H1 (cell line): ENCODE results near the gene UBAC1. TPM values are rescaled to one million over a fixed set of nuclear protein-coding genes. Genes with fewer than 3 reads are reported as not detected.

Source experiments
- CTCF ChIA-PET: fragments of 300-600 bp; sonication (Branson Sonifier 250); formaldehyde crosslinking; loops from one replicate; lab custom pipeline; 2021; ENCODE audit not compliant: partially characterized antibody; lab: Charles Lee
- POLR2A ChIA-PET: fragments of 300-600 bp; sonication (Branson Sonifier 250); formaldehyde crosslinking; loops from one replicate; lab custom pipeline; 2021; ENCODE audit warnings: inconsistent platforms; ENCODE audit not compliant: partially characterized antibody; lab: Charles Lee
- DNase-seq, 2 experiments: peaks; one replicate each; pipeline versions ENCODE4 v3.0.0 to v3.0.0-alpha.2; 2010 to 2022; ENCODE audit warnings: low spot score in 2 of 2, low read depth in 1 of 2, mixed read lengths in 1 of 2
- FAIRE-seq: peaks from 2 replicates; lab custom pipeline; 2011; peaks lifted over from hg19 to GRCh38; lab: Jason Lieb, UNC
- H2AFZ ChIP-seq: 2 replicates; pipeline ENCODE4 v1.8.1; 2012; ENCODE audit warnings: low read length, inconsistent platforms
- H2AK5ac ChIP-seq: 2 replicates; pipeline ENCODE4 v1.6.1; 2013; ENCODE audit warnings: low read depth, low read length
- H2BK120ac ChIP-seq: replicated peaks from 2 replicates; pipeline ENCODE3; 2013; ENCODE audit warnings: low read depth, low read length, inconsistent platforms
- H2BK12ac ChIP-seq: 2 replicates; pipeline ENCODE4 v1.6.1; 2013; ENCODE audit warnings: low read depth, low read length
- H2BK15ac ChIP-seq: 2 replicates; pipeline ENCODE4 v1.6.1; 2013; ENCODE audit warnings: low read length
- H2BK20ac ChIP-seq: 2 replicates; pipeline ENCODE4 v1.6.1; 2013; ENCODE audit warnings: low read length
- H2BK5ac ChIP-seq: 2 replicates; pipeline ENCODE4 v1.6.1; 2013; ENCODE audit warnings: low read depth, low read length
- H3K14ac ChIP-seq: 2 replicates; pipeline ENCODE4 v1.6.1; 2013; ENCODE audit warnings: inconsistent platforms; ENCODE audit not compliant: insufficient read length
- H3K18ac ChIP-seq: 2 replicates; pipeline ENCODE4 v1.6.1; 2013; ENCODE audit warnings: low read length; ENCODE audit errors: extremely low read depth
- H3K23ac ChIP-seq: 2 replicates; pipeline ENCODE4 v1.6.1; 2013; ENCODE audit warnings: inconsistent platforms; ENCODE audit not compliant: insufficient read length
- H3K23me2 ChIP-seq: 2 replicates; pipeline ENCODE4 v1.6.1; 2013; ENCODE audit warnings: low read depth, low read length
- H3K27ac ChIP-seq: 2 replicates; pipeline ENCODE4 v1.6.1; 2011; ENCODE audit warnings: low read depth, low read length, inconsistent platforms
- H3K27me3 ChIP-seq, 4 experiments: replicated peaks in 1 of 4; 1 replicate in 1 of 4; 2 replicates in 3 of 4; pipeline versions ENCODE4 v1.6.1 to v1.8.1; 2011 to 2013; ENCODE audit warnings: low read length in 3 of 4, mild to moderate bottlenecking in 3 of 4, inconsistent platforms in 2 of 4, mixed read lengths in 2 of 4, moderate library complexity in 1 of 4; ENCODE audit not compliant: control insufficient read depth in 3 of 4, insufficient read depth in 3 of 4; ENCODE audit errors: extremely low read depth in 1 of 4
- H3K36me3 ChIP-seq, 4 experiments: 2 replicates each; pipeline versions ENCODE4 v1.6.1 to v1.8.1; 2011 to 2013; ENCODE audit warnings: mild to moderate bottlenecking in 4 of 4, low read length in 3 of 4, moderate library complexity in 2 of 4, control low read depth in 1 of 4, inconsistent platforms in 1 of 4; ENCODE audit not compliant: insufficient read depth in 4 of 4, control insufficient read depth in 2 of 4
- H3K4ac ChIP-seq: replicated peaks from 2 replicates; pipeline ENCODE3; 2013; ENCODE audit warnings: low read length, low read depth, mixed read lengths, inconsistent platforms; ENCODE audit not compliant: insufficient read length
- H3K4me1 ChIP-seq, 4 experiments: replicated peaks in 1 of 4; 1 replicate in 1 of 4; 2 replicates in 3 of 4; pipeline versions ENCODE4 v1.6.1 to v1.8.1; 2011 to 2013; ENCODE audit warnings: low read length in 3 of 4, inconsistent platforms in 2 of 4, mixed read lengths in 1 of 4; ENCODE audit not compliant: insufficient read depth in 4 of 4, control insufficient read depth in 3 of 4
- H3K4me2 ChIP-seq, 2 experiments: 2 replicates each; pipeline versions ENCODE4 v1.6.1 to v1.8.1; 2011 to 2013; ENCODE audit warnings: low read depth in 2 of 2, low read length in 2 of 2, control low read depth in 1 of 2, inconsistent platforms in 1 of 2, mild to moderate bottlenecking in 1 of 2; ENCODE audit not compliant: insufficient read depth in 1 of 2
- H3K4me3 ChIP-seq, 4 experiments: fragments of 200-600, 300-600 bp in 1 of 4; sonication (generic), shearing (Covaris generic), sonication (Bioruptor Twin) in 1 of 4; 2 replicates each; pipeline versions ENCODE4 v1.5.1 to v1.8.1; 2011 to 2016; ENCODE audit warnings: low read length in 4 of 4, low read depth in 3 of 4, control low read depth in 2 of 4, inconsistent platforms in 2 of 4, mild to moderate bottlenecking in 2 of 4, mixed read lengths in 1 of 4, moderate library complexity in 1 of 4; ENCODE audit not compliant: insufficient read depth in 2 of 4; ENCODE audit errors: extremely low read depth in 1 of 4
- H3K56ac ChIP-seq: replicated peaks from 2 replicates; pipeline ENCODE3; 2013; ENCODE audit warnings: low read depth, mild to moderate bottlenecking, mixed read lengths, low read length, inconsistent platforms; ENCODE audit not compliant: insufficient read length
- H3K79me1 ChIP-seq: 2 replicates; pipeline ENCODE4 v1.6.1; 2013; ENCODE audit warnings: low read depth, low read length, control low read depth
- H3K79me2 ChIP-seq, 2 experiments: 2 replicates each; pipeline versions ENCODE4 v1.6.1 to v1.8.1; 2012 to 2013; ENCODE audit warnings: low read length in 2 of 2, mild to moderate bottlenecking in 2 of 2, inconsistent platforms in 1 of 2; ENCODE audit not compliant: insufficient read depth in 2 of 2, control insufficient read depth in 1 of 2
- H3K9ac ChIP-seq, 4 experiments: replicated peaks in 1 of 4; 1 replicate in 1 of 4; 2 replicates in 3 of 4; pipeline versions ENCODE4 v1.6.1 to v1.8.1; 2011 to 2013; ENCODE audit warnings: low read depth in 3 of 4, low read length in 3 of 4, control low read depth in 2 of 4, mild to moderate bottlenecking in 2 of 4, moderate library complexity in 2 of 4, inconsistent platforms in 1 of 4; ENCODE audit errors: extremely low read depth in 1 of 4
- H3K9me3 ChIP-seq, 2 experiments: 2 replicates each; pipeline versions ENCODE4 v1.6.1 to v1.8.1; 2012 to 2013; ENCODE audit warnings: mild to moderate bottlenecking in 2 of 2, moderate library complexity in 2 of 2, control low read depth in 1 of 2, inconsistent platforms in 1 of 2, low read depth in 1 of 2, low read length in 1 of 2, mixed read lengths in 1 of 2; ENCODE audit not compliant: insufficient read depth in 2 of 2
- H4K20me1 ChIP-seq, 2 experiments: replicated peaks in 1 of 2; 2 replicates each; pipeline versions ENCODE3 to v1.8.1; 2011 to 2013; ENCODE audit warnings: inconsistent platforms in 2 of 2, low read length in 2 of 2, mild to moderate bottlenecking in 1 of 2; ENCODE audit not compliant: insufficient read depth in 2 of 2, control insufficient read depth in 1 of 2
- H4K5ac ChIP-seq: 2 replicates; pipeline ENCODE4 v1.6.1; 2013; ENCODE audit warnings: low read length, low read depth, mixed read lengths, inconsistent platforms; ENCODE audit not compliant: insufficient read length
- H4K8ac ChIP-seq: 2 replicates; pipeline ENCODE4 v1.8.0; 2013; ENCODE audit warnings: mild to moderate bottlenecking, moderate library complexity, low read length, inconsistent platforms; ENCODE audit not compliant: insufficient read depth; ENCODE audit errors: extremely low read depth
- H4K91ac ChIP-seq: replicated peaks from 2 replicates; pipeline ENCODE3; 2013; ENCODE audit warnings: low read length, mixed read lengths, inconsistent platforms; ENCODE audit not compliant: insufficient read length
- FOSL1 ChIP-seq: IDR thresholded peaks from 2 replicates; pipeline ENCODE4 v1.6.1; 2011; ENCODE audit warnings: mild to moderate bottlenecking, low read depth, low read length, moderate library complexity; ENCODE audit not compliant: insufficient read depth
- GABPA ChIP-seq: IDR thresholded peaks from 2 replicates; pipeline ENCODE4 v1.6.1; 2011; ENCODE audit warnings: mild to moderate bottlenecking, low read length, moderate library complexity, borderline replicate concordance; ENCODE audit not compliant: insufficient read depth
- MAX ChIP-seq: IDR thresholded peaks from 2 replicates; pipeline ENCODE4 v1.6.1; 2012; ENCODE audit warnings: inconsistent platforms
- POLR2A ChIP-seq, 2 experiments: IDR thresholded peaks; 1 replicate in 1 of 2; 2 replicates in 1 of 2; pipeline ENCODE4 v1.6.1; 2011; ENCODE audit warnings: low read depth in 2 of 2, low read length in 2 of 2, mild to moderate bottlenecking in 2 of 2; ENCODE audit errors: control extremely low read depth in 1 of 2
- POLR2AphosphoS5 ChIP-seq: IDR thresholded peaks from 2 replicates; pipeline ENCODE4 v1.6.1; 2011; ENCODE audit warnings: low read depth, low read length
- SP1 ChIP-seq: IDR thresholded peaks from 2 replicates; pipeline ENCODE4 v1.6.1; 2011; ENCODE audit warnings: low read depth, low read length
- WGBS, 2 experiments: shearing (Covaris generic) in 1 of 2; methylation state at CpG; one replicate each; pipeline versions ENCODE4 v1.1.6 to v1.1.7; 2013 to 2015; ENCODE audit warnings: low lambda C conversion rate in 2 of 2, mixed read lengths in 2 of 2, inconsistent platforms in 1 of 2, low coverage in 1 of 2, missing lambda C conversion rate in 1 of 2; ENCODE audit not compliant: insufficient replicate concordance in 2 of 2, insufficient coverage in 1 of 2, insufficient read length in 1 of 2; ENCODE audit errors: extremely low coverage in 1 of 2, missing lambda C conversion rate in 1 of 2; 5-methylcytosine and 5-hydroxymethylcytosine counted together
- polyA plus RNA-seq, 7 experiments: library from polyadenylated mRNA; depleted of rRNA in 3 of 7; stranded (reverse) in 5 of 7; unstranded in 2 of 7; fragments of >200 nt in 5 of 7; fragments of 200-250 nt in 2 of 7; gene quantifications; 1 replicate in 5 of 7; 2 replicates in 1 of 7; 4 replicates in 1 of 7; pipeline versions ENCODE4 v1.2.1 to v1.2.3, GENCODE V29; 2011 to 2013; ENCODE audit warnings: missing spikeins in 2 of 7, mixed read lengths in 2 of 7
- total RNA-seq: library from RNA; stranded (reverse); fragmentation: NEBNext Ultra II Directional; extraction: Animal tissue kit (Norgen Biotek cat#: 25700); gene quantifications from 2 replicates; pipeline ENCODE4 v1.2.1, GENCODE V29; 2021

The UBAC1 gene
- total and polyA plus RNA-seq, 2 of the 8 experiments (the other 6 are each of a cell fraction or from before 2014, with no cell fraction given), result 59.3 to 85.2 TPM

DNA sequence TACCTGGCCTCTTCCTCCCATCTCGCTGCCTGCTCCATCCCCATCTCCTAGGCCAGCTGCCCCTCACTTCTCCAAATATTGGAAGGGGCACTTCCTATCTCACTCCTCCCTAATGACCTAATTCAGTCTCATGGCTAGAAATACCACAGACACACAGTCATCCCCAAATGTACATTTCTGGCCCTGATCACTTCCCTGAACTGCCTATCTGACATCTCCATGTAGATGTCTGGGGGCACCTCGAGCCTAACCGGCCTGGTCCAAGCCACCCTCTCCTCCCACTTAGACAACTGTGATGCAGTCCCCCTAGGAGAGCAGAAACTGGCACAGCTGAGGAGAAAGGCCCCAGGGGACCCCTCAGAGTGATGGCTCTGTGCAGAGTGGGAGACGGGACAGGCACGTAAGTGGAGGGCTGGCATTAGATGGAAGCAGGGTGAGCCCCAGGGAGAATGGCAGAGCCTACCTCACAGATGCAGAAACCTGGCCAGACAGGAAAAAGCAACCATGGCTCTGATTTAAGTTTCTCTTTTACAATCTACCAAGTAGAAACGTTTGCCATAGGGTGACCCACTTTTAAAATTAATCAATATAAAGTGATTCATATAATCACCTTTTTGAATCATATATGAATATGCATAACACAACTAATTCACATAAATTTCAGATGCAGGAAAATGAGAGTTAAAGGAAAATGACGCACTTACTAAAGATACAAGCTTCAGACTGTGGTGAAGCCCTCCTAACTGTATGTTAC, 75.9 kb downstream of the UBAC1 start:
- no peaks in the 10 kb centered on the region; a peak in 1 of 8 replicates for H3K36me3 ChIP-seq
- peaks cover 69 to 74% of the 10 kb centered on the region in 2 experiments for H4K20me1 ChIP-seq
- no peak overlapping the region for H4K5ac ChIP-seq
- H2BK15ac ChIP-seq, result no peak overlapping the region
- H3K27me3 ChIP-seq, result no peaks in the 10 kb centered on the region
- no peak overlapping the region for H3K9ac ChIP-seq
- no peak for TF ChIP-seq FOSL1
- no peak for TF ChIP-seq MAX
- TF ChIP-seq GABPA, result no peak
- no peak for TF ChIP-seq POLR2AphosphoS5
- no peak for TF ChIP-seq SP1
- TF ChIP-seq POLR2A (IDR thresholded peaks at IDR 0.05; ENCODE audit: control extremely low read depth in 1 of 2, low read depth in 2 of 2, low read length in 2 of 2), result no peak
- no peak for FAIRE-seq
- H3K9me3 ChIP-seq, result no peaks in the 10 kb centered on the region
- H3K18ac ChIP-seq, result no peak overlapping the region; the same call in 1 of the 2 replicates
- no peak overlapping the region for H3K23ac ChIP-seq
- no peak overlapping the region for H4K91ac ChIP-seq
- WGBS, 2 experiments, result 85% methylated on average over 7 of the region's 7 CpGs; no CpG with 5 or more reads in 1 of the 2 experiments
- no peak overlapping the region for H3K4me2 ChIP-seq
- no peak overlapping the region for H3K14ac ChIP-seq
- H3K23me2 ChIP-seq, result no peaks in the 10 kb centered on the region
- DNase-seq, result no peak
- no peak overlapping the region for H3K56ac ChIP-seq
- CTCF ChIA-PET, result interaction anchor here (1.0 to 1.7 kb wide), 3 partner anchors 20 to 40 kb away, joined by 3 to 7 read pairs (median 5); no protein-coding TSS in a partner anchor
- H3K79me1 ChIP-seq, result peaks cover 42% of the 10 kb centered on the region
- peaks cover 55 to 100% of the 10 kb centered on the region in 2 experiments for H3K79me2 ChIP-seq
- no peak overlapping the region; the same call in 1 of the 2 replicates for H4K8ac ChIP-seq
- H3K4ac ChIP-seq, result no peak overlapping the region
- H3K4me1 ChIP-seq, result peaks cover 3 to 43% (median 26%) of the 10 kb centered on the region in 4 experiments
- H2BK5ac ChIP-seq, result peak overlapping the region; percentile 67; the same call in 1 of the 2 replicates
- no peak overlapping the region for H3K4me3 ChIP-seq
- H2AFZ ChIP-seq, result no peak overlapping the region
- no peak overlapping the region for H2BK20ac ChIP-seq
- no peak overlapping the region for H2BK12ac ChIP-seq
- H3K27ac ChIP-seq, result no peak overlapping the region
- no peak overlapping the region for H2BK120ac ChIP-seq
- POLR2A ChIA-PET, result interaction anchor here (1.6 kb wide), 1 partner anchor 15 kb away, joined by 3 read pairs; no protein-coding TSS in a partner anchor
- no peak overlapping the region for H2AK5ac ChIP-seq
